Measurements from ENCODE around the gene UBXN1.
"Not testable (repeated sequence)": the region's sequence is repeated elsewhere in the genome, so short reads cannot be mapped to it uniquely, and the experiment has no call there.

Gene UBXN1

DNA sequence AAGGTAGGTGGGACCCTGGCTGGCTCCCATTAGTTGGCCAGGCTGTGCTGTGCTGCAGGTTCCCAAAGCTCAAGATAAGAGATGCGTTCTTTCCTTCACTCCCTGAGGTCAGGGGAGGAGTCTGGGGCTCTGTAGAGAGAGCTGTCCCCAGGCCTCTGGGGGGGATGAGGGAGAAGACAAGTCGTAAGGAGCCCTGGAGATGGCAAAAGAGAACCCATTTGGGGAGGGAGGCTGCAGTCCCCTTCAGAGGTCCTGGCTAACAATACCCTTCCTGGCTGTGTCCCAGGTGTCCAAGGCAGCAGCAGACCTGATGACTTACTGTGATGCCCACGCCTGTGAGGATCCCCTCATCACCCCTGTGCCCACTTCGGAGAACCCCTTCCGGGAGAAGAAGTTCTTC lies 29.5 kb upstream of the UBXN1 start:
- no peak for DNase-seq

DNA sequence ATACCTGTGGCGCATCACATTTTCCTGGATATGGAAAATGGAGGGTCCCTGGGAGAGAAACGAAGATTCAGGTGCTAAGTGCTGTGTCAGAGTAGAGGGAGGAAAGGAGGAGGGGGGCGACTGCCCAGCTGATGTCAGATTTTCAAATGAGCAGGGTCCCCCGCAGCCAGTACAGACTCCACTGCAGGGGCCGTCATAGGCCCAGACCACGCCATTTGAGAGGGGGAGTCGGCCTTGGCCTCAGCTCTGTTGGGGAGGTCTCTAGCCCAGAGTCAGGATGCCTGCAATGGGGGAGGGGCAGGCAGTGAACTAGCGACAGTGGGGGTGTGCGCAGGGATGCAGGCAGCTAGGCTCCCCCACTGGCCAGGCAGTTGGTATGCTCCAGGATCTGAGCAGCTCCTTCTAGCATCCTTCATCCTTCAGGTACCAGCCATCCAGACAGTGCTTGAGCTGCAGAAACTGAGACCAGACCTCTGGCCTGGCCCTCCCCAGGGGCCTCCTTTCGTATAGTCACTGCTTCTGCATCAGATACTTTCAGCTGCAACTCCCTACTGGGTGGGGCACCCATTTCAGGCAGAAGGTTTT lies 28.5 kb upstream of the UBXN1 start, which contains the start of the genes BSCL2 and GNG3:
Gene BSCL2, minus strand, starts transcription at position 148 of the 585 bp plus-strand sequence. CDS start 229 bp downstream, outside the sequence.
Gene GNG3, plus strand, starts transcription at position 400 of the 585 bp plus-strand sequence. CDS start 620 bp downstream, outside the sequence.
- peak; percentile 24 to 27 for DNase-seq

DNA sequence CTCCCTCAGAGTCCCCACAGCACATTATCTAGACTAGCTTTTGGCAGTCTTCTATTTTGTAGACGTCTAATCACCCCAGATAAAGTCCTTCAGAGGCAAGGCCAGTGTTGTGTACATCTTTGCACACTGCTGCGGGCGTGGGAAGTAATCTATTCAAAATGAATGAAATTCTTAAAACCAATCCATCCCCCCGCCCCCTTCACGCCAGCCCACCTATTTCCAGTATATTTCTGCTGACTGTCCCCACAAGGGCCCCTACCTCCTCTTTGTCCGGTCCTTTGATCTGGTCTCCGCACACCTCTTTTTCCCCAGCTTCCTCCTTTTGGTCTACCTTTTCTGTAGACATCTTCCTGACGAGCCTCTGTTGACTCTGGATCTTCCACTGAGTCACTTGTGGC lies 28.0 kb upstream of the UBXN1 start:
- DNase-seq: no peak

DNA sequence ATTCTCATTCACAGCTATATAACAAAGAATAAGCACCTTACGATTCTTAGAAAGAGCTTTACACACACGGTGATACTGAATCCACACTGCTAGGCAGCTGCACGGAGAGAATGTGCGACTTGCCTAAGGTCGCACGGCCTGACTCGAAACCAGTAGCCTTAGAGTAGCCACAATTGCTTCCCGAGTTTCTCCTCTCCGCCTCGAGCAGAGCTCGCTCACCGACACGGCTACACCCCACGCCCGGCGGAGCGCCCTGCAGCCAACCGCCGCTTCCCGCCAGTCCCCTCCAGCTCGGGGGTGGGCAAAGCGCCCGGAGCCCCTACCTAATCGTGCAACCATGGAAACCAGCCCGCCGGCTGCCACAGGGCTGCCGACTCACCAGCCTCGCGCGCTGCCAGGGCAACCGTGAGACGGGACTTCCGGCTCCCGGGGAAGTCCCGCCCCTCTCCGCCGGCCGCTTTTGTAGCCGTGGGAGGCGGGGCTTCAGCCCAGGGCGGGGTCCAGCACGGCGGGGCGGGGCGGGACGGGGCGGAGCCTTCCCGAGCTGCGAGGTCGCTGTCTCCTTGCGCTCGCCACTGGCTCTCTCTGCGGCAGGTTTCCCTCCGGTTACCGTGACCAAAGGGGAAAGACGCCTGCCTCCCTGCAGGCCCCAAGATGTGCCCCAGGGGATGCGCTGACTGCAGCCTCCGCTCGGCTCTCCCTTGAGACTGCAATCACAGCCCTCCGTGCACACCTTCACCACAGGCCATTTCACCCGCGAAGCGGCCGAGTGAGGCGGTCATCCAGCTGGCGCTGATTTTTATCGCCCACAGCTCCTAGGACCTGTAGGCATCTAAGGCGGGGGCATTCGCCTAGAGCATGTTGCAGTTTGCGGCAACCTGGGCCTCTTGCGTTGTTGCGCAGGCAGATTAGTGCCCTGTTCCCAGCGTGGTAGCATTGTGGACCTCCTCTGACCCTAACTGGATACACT lies 27.3 kb upstream of the UBXN1 start:
- peak; percentile 94 for DNase-seq

DNA sequence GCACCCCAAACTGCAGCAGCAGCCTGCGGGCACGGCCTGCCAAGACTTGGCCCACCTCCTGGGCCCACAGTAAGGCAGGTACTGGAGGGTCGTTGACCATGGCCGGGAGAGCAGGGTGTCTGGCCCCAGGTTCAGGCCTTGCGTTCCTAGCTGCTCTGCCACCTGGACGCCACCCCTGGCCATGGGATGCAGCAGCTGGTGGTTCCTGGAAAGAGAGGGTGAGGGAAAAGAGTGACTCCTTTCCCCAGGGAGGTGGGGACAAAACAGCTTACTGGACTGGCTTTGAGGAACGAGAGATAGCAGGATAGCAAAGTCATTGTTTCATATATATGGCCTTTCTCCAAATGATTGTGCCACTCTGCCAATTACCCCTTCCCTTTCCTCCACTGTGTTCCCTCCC lies 26.5 kb upstream of the UBXN1 start:
- DNase-seq: peak in 1 of 2 experiments; percentile 16

DNA sequence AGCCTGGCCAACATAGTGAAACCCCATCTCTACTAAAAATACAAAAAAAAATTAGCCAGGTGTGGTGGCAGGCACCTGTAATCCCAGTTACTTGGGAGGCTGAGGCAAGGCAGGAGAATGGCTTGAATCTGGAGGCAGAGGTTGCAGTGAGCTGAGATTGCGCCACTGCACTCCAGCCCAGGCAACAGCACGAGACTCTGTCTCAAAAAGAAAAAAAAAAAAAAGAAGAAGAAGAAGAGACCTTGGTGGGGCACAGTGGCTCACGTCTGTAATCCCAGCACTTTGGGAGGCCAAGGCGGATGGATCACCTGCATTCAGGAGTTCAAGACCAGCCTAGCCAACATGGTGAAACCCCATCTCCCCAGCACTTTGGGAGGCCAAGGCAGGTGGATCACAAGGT lies 25.0 kb upstream of the UBXN1 start:
- DNase-seq: not testable (repeated sequence)

DNA sequence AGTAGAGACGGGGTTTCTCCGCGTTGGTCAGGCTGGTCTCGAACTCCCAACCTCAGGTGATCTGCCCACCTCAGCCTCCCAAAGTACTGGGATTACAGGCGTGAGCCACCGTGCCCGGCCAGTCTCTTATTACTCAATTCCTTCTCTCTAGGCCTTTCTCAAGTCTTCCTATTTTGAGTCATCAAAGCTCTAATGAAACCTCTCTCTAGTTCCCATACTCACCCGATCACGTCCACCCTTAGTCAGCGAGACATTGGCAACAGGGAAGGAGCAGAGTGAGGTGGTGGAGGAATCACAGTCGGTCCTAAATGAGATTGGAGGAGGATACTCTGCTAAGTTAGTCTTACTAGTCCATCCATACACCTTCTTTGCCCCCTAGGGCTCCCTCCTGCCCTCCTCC lies 23.4 kb upstream of the UBXN1 start:
- DNase-seq: no peak

DNA sequence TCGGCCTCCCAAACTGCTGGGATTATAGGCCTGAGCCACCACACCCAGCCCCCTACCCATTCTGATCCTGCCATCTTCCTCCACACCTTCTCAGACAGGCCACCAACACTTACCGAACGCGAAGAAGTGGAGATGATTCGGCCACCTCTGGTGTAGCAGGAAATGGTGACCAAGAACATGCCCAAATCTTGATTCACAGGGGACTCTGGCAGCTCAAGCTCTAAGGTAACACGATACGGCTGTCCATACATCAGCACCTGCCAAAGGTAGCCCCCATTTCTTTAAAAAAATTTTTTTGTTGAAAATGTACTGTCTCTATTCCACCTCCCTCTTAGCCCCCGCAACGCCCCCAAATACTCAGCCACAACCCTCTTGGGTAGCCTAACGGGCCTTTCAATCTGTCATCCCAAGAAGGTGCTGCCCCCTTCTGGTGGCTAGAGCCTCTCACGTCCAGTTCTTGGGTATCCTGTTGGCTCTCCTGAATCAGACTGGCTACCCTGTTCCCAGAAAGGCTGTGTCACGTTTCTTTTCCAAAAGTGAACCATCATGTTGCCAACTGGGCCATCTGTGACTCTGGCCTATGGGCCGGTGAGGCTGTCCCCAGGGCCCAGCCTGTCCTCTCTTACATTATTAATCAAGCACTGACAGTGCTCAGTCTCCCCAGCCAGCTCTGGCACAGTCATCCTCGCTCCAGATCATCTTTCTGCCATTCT lies 15.7 kb upstream of the UBXN1 start:
- peak; percentile 53 for DNase-seq

DNA sequence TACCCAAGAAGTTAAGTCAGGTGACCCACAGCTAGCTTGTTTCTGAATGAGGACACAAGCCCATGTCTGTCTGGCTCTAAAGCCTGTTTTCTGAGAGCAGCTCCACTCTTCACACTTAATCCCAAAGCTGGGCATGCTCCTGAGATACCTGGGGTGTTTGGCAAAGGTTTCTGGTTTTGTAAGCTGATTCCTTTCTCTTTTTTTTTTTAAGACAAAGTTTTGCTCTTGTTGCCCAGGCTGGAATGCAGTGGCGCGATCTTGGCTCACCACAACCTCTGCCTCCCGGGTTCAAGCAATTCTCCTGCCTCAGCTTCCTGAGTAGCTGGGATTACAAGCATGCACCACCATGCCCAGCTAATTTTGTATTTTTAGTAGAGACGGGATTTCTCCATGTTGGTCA lies 14.8 kb upstream of the UBXN1 start:
- DNase-seq: not testable (repeated sequence)

DNA sequence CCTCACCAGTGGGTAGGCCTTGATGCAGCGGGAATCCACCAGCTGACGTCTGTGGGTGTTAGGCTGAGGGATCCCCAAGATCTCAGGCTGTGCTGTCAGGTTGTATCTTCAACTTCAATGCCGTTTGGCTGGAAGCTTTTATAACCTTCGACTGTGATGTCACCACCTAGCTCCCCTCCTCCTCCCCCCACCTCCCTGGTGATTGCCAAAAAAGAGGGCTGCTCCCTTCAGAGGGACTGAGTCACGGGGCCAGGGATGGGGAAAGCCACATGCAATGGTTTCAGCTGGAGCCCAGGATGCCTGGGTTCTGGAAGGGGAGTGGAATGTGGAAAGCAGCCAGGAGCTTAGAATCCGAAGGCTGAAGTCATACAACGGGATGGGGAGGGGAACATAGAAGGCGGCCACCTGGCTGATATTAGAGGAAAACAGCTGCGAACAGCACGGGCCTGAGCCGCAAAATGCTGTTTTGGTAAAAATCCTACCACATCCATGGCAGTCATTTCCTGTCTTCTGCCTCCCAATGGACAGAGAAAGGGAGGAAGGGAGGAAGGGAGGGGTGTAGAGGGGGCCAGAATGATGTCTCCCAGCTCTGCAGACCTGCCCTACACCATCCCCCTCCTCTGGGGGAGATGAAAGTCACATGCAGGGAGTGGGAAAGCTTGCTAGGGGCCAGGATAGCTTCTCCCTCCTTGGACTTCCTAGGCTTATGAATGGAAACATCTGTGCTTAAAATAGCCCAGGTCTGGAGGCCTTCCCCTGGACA lies 10.7 kb upstream of the UBXN1 start, which contains the start of gene LRRN4CL:
Gene LRRN4CL, minus strand, starts transcription at position 110 of the 763 bp plus-strand sequence. CDS start 1,022 bp downstream, outside the sequence.
- DNase-seq: no peak

DNA sequence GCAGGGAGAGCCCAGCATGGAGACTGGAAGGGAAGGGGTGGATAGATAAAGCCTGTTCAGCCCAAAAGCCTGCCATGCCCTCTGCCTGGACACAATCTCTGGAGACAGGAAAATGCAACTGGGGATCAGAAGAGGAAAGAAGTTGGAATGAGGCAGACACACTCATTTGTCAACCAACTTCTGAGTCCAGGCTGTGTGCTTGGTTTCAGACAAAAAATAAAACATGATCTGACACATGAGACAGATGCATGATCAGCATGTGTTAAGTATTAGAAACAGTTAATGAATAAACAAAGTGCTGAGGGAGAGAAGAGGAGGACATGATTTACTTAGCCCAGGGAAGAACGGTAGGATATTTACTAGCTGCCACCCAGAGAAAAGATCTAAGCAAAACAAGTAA lies 9.6 kb upstream of the UBXN1 start:
- no peak for DNase-seq

DNA sequence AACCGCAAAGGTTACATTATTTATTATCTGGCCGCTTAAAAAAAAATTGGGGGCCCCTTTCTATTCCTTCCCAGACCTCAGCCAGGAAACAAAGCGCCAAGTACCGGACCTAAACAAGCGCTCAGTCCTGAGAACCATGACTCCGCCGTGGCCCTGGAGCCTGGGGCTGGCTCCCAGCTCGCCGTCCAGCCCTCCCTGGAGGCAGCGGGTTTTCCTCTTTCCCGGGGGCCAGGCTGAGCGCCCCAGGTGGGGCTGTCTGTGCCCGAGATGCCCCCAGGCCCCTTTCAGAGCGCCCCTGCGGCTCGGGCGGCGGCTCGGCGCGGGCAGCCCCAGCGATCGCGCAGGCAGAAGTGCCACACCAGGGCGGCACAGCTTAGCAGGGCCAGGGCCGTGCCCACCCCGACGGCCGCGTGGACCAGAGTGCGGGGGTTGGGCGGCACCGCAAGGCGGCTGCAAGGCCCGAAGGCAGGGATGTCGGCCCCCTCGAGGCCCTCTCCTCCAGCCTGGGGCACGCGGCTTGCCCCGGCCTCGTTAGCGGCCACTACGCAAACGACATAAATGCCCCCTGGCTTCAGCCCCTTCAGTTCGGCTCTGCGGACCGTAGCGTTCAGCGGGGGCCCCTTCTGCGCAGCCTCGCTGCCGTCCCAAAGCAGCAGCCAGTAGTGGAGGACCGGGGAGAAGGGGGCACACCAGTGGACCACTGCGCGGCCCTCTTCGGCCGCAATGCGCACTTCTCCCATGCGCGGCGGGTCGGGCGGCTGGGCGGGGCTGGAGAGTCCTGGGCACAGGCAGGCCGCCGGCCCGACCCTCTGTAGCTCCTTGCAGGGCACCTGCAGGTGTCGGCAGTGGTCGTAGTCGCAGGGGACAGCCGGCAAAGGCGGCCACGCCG lies 8.9 kb upstream of the UBXN1 start:
- no peak for DNase-seq

DNA sequence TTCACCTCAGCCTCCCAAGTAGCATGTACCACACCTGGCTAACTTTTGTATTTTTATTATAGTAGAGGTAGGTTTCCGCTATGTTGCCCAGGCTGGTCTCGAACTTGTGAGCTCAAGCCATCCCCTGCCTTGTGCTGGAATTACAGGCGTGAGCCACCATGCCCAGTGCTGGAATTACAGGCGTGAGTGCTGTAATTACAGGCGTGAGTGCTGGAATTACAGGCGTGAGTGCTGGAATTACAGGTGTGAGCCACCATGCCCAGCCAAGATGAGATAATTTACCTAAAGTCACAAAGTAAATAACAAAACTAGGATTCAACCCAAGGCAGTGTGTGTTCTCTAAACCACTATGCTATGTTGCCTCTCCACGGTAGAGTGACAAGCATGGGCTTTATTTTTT lies 3.6 kb upstream of the UBXN1 start:
- no peak for DNase-seq

DNA sequence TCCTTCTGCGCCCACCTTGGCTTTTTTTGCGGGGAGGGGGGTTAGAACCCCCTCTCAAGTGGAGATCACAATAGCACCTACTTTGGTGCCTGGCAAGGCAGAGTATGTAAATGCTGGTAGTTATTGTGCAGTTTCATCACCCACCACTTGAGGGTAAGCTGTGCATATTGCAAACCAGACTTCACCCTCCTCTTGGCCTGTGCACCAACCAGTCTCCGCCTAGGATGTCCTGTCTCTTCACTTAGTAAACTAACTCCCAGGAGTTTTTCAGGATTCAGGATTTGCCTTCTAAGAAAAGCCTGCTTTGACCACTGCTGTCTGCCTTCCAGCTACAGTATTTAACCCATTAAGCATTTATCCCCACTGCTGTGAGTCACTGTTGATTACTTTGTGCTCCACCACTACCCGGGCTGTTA lies 2.0 kb upstream of the UBXN1 start:
- peak in 1 of 2 experiments; percentile 34 for DNase-seq

DNA sequence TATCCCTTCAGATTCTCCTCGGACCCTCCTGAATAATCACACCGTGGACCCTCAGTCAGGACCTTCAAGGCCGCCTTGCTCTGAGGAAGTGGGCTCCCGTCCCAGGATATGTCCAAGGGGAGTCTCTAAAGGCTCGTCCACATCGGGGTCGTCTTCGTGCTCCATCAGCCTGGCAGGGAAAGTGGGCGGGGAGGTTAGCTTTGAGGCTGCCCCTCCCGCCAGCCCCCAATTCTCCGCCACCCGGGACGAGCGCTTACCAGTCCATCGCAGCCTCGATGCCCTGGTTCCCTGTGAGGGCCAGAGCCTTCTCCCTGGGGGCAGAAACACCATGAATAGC lies 472 bp downstream of the UBXN1 start:
- DNase-seq: no peak

DNA sequence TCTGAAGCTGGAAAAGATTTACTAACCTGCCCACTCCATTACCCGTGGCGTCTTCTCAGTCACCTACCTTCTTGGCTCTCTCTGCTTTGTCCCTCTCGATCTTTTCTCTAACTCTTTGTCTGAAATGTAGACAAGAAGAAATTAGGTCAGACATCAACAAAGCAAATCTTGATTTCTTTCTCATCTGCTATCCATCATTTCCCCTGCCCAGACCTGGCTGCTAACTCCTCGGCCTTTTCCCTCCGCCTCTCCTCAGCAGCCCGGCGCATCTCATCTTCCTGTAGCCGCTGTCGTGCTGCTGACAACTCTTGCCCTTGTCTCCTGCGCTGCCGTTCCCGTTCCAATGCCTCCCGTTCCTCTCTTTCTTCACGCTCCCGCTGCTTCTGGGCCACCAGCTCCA lies 1.2 kb downstream of the UBXN1 start:
- no peak for DNase-seq

DNA sequence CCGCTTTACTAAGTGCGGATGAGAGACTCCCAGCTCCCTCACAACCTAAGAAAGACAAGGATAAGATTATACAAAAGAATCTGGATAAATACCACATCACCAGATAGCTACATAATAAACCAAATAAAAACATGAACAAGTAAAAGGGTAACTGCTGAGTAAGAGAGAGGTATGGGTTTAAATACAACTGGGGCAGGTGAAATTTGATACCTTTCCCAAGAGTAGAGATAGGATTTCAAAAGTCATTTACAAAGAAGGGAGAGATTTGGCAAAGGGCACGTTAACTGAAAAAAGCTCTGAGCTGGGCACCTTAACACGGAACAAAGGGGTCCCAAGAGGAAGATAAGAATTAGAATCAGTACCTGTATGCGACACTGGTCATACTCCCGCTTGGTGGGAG lies 1.7 kb downstream of the UBXN1 start:
- DNase-seq: no peak

DNA sequence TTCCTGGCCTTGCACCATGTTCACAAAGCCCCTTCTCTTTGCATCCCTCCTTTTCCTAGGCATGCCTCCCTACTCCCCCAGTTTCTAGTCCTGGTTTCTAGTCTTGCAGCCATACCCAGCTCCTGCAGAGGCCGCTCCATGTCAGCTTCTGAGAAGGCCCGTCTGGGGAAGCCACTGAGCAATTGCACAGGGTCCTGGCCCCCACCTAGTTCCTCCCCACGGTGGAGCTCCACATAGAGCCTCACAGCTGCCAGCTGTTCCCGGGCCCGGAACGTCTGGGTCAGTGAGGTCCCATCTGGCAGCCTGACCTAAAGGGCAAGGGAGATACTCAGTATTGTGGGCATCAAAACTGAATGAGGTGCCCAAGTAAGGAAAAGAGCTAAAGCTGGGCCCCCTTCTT lies 2.2 kb downstream of the UBXN1 start:
- no peak for DNase-seq

DNA sequence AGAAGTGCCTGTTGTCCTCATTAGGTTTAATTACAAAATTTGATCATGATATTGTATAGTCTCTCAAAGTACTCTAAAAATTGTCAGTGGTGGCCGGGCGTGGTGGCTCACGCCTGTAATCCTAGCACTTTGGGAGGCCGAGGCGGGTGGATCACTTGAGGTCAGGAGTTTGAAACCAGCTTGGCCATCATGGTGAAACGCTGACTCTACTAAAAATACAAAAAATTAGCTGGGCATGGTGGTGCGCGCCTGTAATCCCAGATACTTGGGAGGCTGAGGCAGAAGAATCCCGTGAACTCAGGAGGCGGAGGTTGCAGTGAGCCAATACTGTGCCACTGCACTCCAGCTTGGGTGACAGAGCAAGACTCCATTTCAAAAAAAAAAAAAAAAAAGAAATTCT lies 3.5 kb downstream of the UBXN1 start:
- not testable (repeated sequence) for DNase-seq

DNA sequence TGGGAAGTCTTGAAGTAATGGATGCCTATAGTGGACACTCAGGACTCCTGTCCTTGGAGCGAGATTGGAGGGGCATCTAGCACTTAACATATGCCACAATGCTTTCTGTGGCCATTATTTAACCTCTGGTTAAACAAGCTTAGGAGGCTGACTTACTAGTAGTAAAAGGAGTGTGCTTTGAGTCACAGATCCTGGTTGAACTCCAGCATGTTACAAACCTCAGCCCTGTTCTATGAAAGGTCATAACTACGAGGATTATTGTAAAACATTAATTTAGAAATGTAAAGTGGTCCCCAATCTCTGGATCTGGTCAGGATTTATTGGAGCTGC lies 5.7 kb downstream of the UBXN1 start:
- no peak for DNase-seq

DNA sequence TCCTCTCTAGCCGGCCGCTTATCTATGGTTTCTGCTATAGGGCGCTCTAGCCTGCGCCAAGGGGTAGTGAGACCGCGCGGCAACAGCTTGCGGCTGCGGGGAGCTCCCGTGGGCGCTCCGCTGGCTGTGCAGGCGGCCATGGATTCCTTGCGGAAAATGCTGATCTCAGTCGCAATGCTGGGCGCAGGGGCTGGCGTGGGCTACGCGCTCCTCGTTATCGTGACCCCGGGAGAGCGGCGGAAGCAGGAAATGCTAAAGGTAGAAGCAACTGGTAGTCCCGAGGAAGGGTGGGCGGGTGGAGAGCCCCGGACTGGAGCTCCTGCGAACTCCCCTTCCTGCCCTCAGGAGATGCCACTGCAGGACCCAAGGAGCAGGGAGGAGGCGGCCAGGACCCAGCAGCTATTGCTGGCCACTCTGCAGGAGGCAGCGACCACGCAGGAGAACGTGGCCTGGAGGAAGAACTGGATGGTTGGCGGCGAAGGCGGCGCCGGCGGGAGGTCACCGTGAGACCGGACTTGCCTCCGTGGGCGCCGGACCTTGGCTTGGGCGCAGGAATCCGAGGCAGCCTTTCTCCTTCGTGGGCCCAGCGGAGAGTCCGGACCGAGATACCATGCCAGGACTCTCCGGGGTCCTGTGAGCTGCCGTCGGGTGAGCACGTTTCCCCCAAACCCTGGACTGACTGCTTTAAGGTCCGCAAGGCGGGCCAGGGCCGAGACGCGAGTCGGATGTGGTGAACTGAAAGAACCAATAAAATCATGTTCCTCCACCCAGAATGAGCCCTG lies 7.1 kb downstream of the UBXN1 start, which contains the start of the genes LBHD1 and UQCC3:
Gene LBHD1, minus strand, starts transcription at position 660 of the 782 bp plus-strand sequence. CDS start 2,236 bp downstream, outside the sequence.
Gene UQCC3, plus strand, starts transcription at position 66 of the 782 bp plus-strand sequence. Its CDS starts 73 bp downstream, at position 139.
- DNase-seq: peak; percentile 81 to 85

Measured in NCI-H1930 (cell line).